ENCODE data around the gene SH2D2A.

The SH2D2A gene

GRCh38 chr1:156822680-156823079 is 6.0 kb upstream of the SH2D2A start:
- no peak for DNase-seq

- no peak for DNase-seq
Observed at GRCh38 chr1:156821801-156822200, 5.2 kb upstream of the SH2D2A start.

- no peak for DNase-seq
Observed at GRCh38 chr1:156815961-156816422, 656 bp downstream of the SH2D2A start.

- DNase-seq = no peak
Observed at GRCh38 chr1:156815307-156815826, 1.3 kb downstream of the SH2D2A start.

- DNase-seq = peak; percentile 35
Observed at GRCh38 chr1:156814571-156815260, 1.9 kb downstream of the SH2D2A start.

GRCh38 chr1:156813750-156814570 is 2.7 kb downstream of the SH2D2A start:
- DNase-seq = peak; percentile 59

GRCh38 chr1:156813298-156813697 is 3.4 kb downstream of the SH2D2A start:
- DNase-seq = no peak

GRCh38 chr1:156812293-156812990 is 4.2 kb downstream of the SH2D2A start:
- DNase-seq = no peak

GRCh38 chr1:156811168-156811567 is 5.5 kb downstream of the SH2D2A start:
- no peak for DNase-seq

- no peak for DNase-seq
Observed at GRCh38 chr1:156809711-156810366, 6.8 kb downstream of the SH2D2A start.

- no peak for DNase-seq
Observed at GRCh38 chr1:156809281-156809680, 7.4 kb downstream of the SH2D2A start.

- no peak for DNase-seq
Observed at GRCh38 chr1:156808186-156809030, 8.2 kb downstream of the SH2D2A start.

GRCh38 chr1:156807627-156808026 is 9.0 kb downstream of the SH2D2A start:
- DNase-seq = no peak

- no peak for DNase-seq
Observed at GRCh38 chr1:156806512-156807440, 9.9 kb downstream of the SH2D2A start.

GRCh38 chr1:156805766-156806511 is 10.7 kb downstream of the SH2D2A start:
- no peak for DNase-seq

GRCh38 chr1:156804572-156805243 is 11.9 kb downstream of the SH2D2A start:
- DNase-seq = no peak

- no peak for DNase-seq
Observed at GRCh38 chr1:156804026-156804425, 12.6 kb downstream of the SH2D2A start.

- DNase-seq = no peak
Observed at GRCh38 chr1:156803086-156803851, 13.4 kb downstream of the SH2D2A start.
